ENCODE measurements around the gene CTNNA3. TPM values are rescaled to one million over a fixed set of nuclear protein-coding genes. Genes with fewer than 3 reads are reported as not detected.

CTNNA3 gene
- total and polyA plus RNA-seq, 3 donors from 2014 or later: 17.8 to 19.4 (median 18.3) TPM

DNA sequence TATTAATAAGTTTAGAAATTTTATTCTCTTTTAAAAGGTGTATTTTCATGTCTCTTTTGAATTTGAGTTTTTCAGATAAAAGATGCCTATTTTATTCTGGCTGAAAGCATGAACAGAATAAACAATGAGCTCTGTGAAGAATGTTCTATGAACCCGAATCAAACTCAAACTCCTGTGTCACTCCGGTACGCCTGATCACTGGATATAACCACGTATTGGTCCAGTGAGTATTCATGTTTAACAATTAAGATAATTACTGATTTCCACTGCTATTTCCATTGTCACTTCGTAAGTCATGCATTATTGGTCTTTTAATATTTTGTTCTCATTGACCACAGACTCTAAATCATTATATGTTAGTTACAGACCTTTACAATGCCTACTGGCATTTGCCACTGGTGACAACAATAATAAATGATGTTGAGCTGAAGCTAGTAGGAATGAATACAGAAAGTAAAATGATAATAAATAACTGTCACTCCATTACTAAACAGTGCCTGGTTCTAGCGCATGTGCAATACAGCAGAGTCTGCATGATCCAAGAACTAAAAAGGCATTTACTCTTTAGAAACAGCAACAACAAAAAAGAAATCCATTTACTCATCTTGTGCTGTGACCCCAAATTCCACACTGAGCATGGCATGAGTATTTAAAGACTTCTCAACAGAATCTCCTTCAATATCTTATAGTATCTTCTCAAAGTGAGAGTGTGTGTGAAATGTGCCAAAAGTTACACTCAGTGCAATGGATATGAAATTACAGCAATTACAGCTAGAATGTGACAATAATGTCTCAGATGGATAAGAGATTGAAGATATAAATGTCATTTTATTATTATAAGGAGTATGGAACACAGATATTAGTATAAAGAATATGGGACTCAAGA lies 1597.2 kb downstream of the CTNNA3 start:
- WGBS, 2 donors: 89 to 94% methylated on average over 6 of the region's 6 CpGs
- no peak for DNase-seq

DNA sequence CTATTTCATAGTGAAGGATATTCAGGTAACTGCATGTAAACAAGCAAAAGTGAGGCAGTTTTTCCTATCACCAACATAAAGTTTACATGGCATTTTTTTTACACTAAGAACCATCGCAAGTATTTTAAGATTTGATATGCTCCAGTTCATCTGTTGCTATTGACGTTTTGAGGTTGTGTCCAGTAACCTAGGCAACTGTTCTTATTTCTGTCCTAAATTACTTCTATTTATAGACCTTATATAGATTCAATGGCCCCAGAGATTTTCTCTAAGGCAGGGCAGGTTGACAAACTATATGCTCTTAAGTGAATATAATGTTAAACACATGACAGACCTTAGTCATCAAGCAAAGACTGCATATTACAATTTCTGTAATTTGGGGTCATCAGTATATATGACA lies 1600.4 kb downstream of the CTNNA3 start:
- TF ChIP-seq, protein P1, sequence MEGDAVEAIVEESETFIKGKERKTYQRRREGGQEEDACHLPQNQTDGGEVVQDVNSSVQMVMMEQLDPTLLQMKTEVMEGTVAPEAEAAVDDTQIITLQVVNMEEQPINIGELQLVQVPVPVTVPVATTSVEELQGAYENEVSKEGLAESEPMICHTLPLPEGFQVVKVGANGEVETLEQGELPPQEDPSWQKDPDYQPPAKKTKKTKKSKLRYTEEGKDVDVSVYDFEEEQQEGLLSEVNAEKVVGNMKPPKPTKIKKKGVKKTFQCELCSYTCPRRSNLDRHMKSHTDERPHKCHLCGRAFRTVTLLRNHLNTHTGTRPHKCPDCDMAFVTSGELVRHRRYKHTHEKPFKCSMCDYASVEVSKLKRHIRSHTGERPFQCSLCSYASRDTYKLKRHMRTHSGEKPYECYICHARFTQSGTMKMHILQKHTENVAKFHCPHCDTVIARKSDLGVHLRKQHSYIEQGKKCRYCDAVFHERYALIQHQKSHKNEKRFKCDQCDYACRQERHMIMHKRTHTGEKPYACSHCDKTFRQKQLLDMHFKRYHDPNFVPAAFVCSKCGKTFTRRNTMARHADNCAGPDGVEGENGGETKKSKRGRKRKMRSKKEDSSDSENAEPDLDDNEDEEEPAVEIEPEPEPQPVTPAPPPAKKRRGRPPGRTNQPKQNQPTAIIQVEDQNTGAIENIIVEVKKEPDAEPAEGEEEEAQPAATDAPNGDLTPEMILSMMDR (IDR thresholded peaks at IDR 0.05): no peak
- no peak for TF ChIP-seq POLR2A (IDR thresholded peaks at IDR 0.05)
- Histone ChIP-seq H3K9me3 (no peaks in the 10 kb centered on the region), H3K27ac (no peak overlapping the region), H3K4me3 (no peak overlapping the region), H3K36me3 (ENCODE audit: low read depth, missing control alignments) (no peaks in the 10 kb centered on the region), H3K27me3 (no peaks in the 10 kb centered on the region), H3K4me1 (no peaks in the 10 kb centered on the region)
- DNase-seq: no peak
- WGBS, 2 donors: 79 to 89% methylated on average over 2 of the region's 2 CpGs
- intact Hi-C loops (cut with DNase I; ENCODE audit: low total_unique reads): no loop called here

More for the DNA sequence above, 1597.2 kb downstream of the CTNNA3 start:
- Histone ChIP-seq H3K9me3 (no peaks in the 10 kb centered on the region), H3K4me3 (no peak overlapping the region), H3K36me3 (ENCODE audit: low read depth, missing control alignments) (no peaks in the 10 kb centered on the region), H3K27ac (no peak overlapping the region), H3K27me3 (no peaks in the 10 kb centered on the region), H3K4me1 (no peaks in the 10 kb centered on the region)
- TF ChIP-seq, protein P1 (IDR thresholded peaks at IDR 0.05): no peak
- TF ChIP-seq POLR2A (IDR thresholded peaks at IDR 0.05): no peak
- intact Hi-C loops (cut with DNase I; ENCODE audit: low total_unique reads): no loop called here

DNA sequence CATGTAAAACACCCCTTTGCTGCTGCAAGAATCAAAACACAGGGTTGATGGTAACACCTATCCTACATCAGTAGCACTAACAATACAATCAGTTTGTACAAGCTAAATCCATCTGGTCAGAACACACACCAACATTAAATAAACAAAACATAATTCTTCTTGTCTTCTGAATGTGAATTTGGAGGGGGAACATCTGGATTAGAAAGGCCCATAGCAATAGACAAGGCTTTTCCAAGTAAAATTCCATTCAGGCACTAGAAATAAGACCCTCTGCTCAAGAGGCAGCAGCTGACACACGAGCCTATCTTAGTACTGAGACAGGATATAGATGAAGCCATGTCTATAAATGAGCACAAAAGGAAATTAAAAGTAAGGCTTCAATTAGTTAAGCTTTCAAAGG lies 1610.1 kb downstream of the CTNNA3 start:
- Histone ChIP-seq H3K27me3 (no peaks in the 10 kb centered on the region), H3K4me1 (no peaks in the 10 kb centered on the region), H3K36me3 (ENCODE audit: low read depth, missing control alignments) (no peaks in the 10 kb centered on the region), H3K27ac (no peak overlapping the region), H3K4me3 (no peak overlapping the region), H3K9me3 (no peaks in the 10 kb centered on the region)
- DNase-seq: no peak
- TF ChIP-seq, protein P1 (IDR thresholded peaks at IDR 0.05): no peak
- TF ChIP-seq POLR2A (IDR thresholded peaks at IDR 0.05): no peak
- intact Hi-C loops (cut with DNase I; ENCODE audit: low total_unique reads): no loop called here
- 0 to 18% methylated on average over 1 of the region's 1 CpG for WGBS, 2 donors

DNA sequence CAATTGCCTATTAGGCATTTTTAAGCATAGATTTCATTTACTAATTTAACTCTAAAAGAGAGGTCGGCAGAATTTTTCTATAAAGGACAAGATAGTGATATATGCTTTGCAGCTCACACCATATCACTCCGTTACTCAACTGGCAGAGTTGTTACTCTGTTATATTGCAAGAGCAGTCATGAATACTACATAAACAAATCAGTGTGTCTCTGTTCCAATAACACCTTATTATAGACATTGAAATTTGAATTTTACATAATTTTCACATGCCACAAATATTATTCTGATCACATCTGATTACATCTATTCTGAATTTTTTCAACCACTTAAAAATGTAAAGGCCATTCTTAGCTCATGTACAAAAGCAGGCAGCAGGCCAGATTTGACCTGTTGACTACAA lies 1624.1 kb downstream of the CTNNA3 start:
- Histone ChIP-seq H3K4me3 (no peak overlapping the region), H3K27me3 (no peaks in the 10 kb centered on the region), H3K27ac (no peak overlapping the region), H3K4me1 (no peaks in the 10 kb centered on the region), H3K9me3 (no peaks in the 10 kb centered on the region), H3K36me3 (ENCODE audit: low read depth, missing control alignments) (no peaks in the 10 kb centered on the region)
- no peak for DNase-seq
- intact Hi-C loops (cut with DNase I; ENCODE audit: low total_unique reads): no loop called here
- WGBS, 2 donors: 88 to 90% methylated on average over 2 of the region's 2 CpGs
- TF ChIP-seq, protein P1 (IDR thresholded peaks at IDR 0.05): no peak
- no peak for TF ChIP-seq POLR2A (IDR thresholded peaks at IDR 0.05)

DNA sequence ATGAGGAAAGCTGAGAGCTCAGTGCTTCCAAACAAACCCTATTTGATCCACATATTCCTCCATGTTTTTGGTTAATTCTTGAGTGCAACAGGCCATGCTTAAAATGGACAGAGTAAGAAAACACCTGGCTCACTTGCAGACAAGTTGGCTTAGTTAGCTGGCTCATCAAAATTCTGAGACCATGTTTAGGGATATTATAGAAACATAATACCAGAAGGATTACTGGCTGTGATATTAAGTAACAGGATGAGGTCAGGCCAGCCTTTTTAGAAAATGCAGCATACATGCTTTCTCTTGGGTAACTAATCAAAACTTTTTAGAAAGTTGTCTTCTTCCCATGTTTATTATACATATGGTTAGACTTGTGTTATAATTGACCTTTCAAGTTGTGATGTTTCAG lies 1637.4 kb downstream of the CTNNA3 start:
- TF ChIP-seq, protein P1 (IDR thresholded peaks at IDR 0.05): no peak
- no peak for DNase-seq
- Histone ChIP-seq H3K4me3 (no peak overlapping the region), H3K36me3 (ENCODE audit: low read depth, missing control alignments) (no peaks in the 10 kb centered on the region), H3K9me3 (no peaks in the 10 kb centered on the region), H3K4me1 (no peaks in the 10 kb centered on the region), H3K27ac (no peak overlapping the region), H3K27me3 (no peaks in the 10 kb centered on the region)
- intact Hi-C loops (cut with DNase I; ENCODE audit: low total_unique reads): no loop called here

All from testis (tissue), 3 donors.